CD4-positive, alpha-beta T cell (primary cell): Measurements from ENCODE around the gene DDN. TPM values are rescaled to one million over a fixed set of nuclear protein-coding genes. Genes with fewer than 3 reads are reported as not detected.

Experiments used
- ATAC-seq: fragments of 200-7000 bp; cut with Tn5 transposase; one replicate; pipeline ENCODE4 v1.10.0; 2022; ENCODE audit warnings: mild to moderate bottlenecking; ENCODE audit not compliant: poor library complexity
- CTCF ChIA-PET: fragments of 350-600 bp; sonication (Branson Sonifier 250); formaldehyde crosslinking; loops from one replicate; lab custom pipeline; 2021; ENCODE audit warnings: antibody characterized with exemption, inconsistent platforms; lab: Charles Lee
- POLR2A ChIA-PET: fragments of 350-600 bp; sonication (Branson Sonifier 250); formaldehyde crosslinking; loops from one replicate; lab custom pipeline; 2021; ENCODE audit warnings: antibody characterized with exemption, inconsistent platforms; lab: Charles Lee
- DNase-seq, 14 experiments: peaks; one replicate each; pipeline ENCODE4 v3.0.0-alpha.2; 2013 to 2020; ENCODE audit warnings: mixed read lengths in 2 of 14
- H3K27ac ChIP-seq, 2 donors: one replicate each; pipeline versions ENCODE4 v1.5.1 to v1.7.0; 2013; ENCODE audit warnings: low read length in 2 of 2, low read depth in 1 of 2, mild to moderate bottlenecking in 1 of 2
- H3K27me3 ChIP-seq, 2 experiments: 1 replicate in 1 of 2; 2 replicates in 1 of 2; pipeline versions ENCODE4 v1.6.1 to v1.7.0; 2013; ENCODE audit warnings: low read length in 2 of 2, control low read depth in 1 of 2, mild to moderate bottlenecking in 1 of 2, moderate library complexity in 1 of 2; ENCODE audit not compliant: insufficient read depth in 2 of 2, control insufficient read depth in 1 of 2
- H3K36me3 ChIP-seq: one replicate; pipeline ENCODE4 v1.6.1; 2013; ENCODE audit warnings: low read length, control low read depth; ENCODE audit not compliant: insufficient read depth
- H3K4me1 ChIP-seq: one replicate; pipeline ENCODE4 v1.6.1; 2013; ENCODE audit warnings: low read length, control low read depth; ENCODE audit not compliant: insufficient read depth
- H3K4me3 ChIP-seq: one replicate; pipeline ENCODE4 v1.5.1; 2013; ENCODE audit warnings: mild to moderate bottlenecking, low read length, moderate library complexity
- H3K9me3 ChIP-seq, 2 experiments: 1 replicate in 1 of 2; 2 replicates in 1 of 2; pipeline versions ENCODE4 v1.6.1 to v1.7.0; 2013; ENCODE audit warnings: low read length in 2 of 2, mild to moderate bottlenecking in 2 of 2, control low read depth in 1 of 2, moderate library complexity in 1 of 2; ENCODE audit not compliant: control insufficient read depth in 1 of 2, insufficient read depth in 1 of 2
- H3K27ac Mint-ChIP-seq: one replicate; pipeline ENCODE4 v1.8.0; 2020; ENCODE audit warnings: mixed read lengths
- H3K27me3 Mint-ChIP-seq: one replicate; pipeline ENCODE4 v1.8.0; 2021; ENCODE audit warnings: mixed read lengths
- H3K36me3 Mint-ChIP-seq: one replicate; pipeline ENCODE4 v1.8.0; 2021; ENCODE audit warnings: low read depth, mixed read lengths
- H3K4me1 Mint-ChIP-seq: one replicate; pipeline ENCODE4 v1.8.0; 2021; ENCODE audit warnings: low read depth, mixed read lengths
- H3K4me3 Mint-ChIP-seq: one replicate; pipeline ENCODE4 v1.8.0; 2020; ENCODE audit warnings: mild to moderate bottlenecking, mixed read lengths
- H3K9me3 Mint-ChIP-seq: one replicate; pipeline ENCODE4 v1.8.0; 2020; ENCODE audit warnings: mixed read lengths
- CTCF ChIP-seq: fragments of 200-600 bp; IDR thresholded peaks from one replicate; pipeline ENCODE4 v1.8.0; 2022; ENCODE audit warnings: antibody characterized with exemption, mild to moderate bottlenecking
- intact Hi-C, 2 experiments: fragments of 100-400 bp; cut with DNase I in 1 of 2; cut with micrococcal nuclease in 1 of 2; formaldehyde crosslinking; loops; one replicate each; pipeline versions ENCODE4 v1.15.1 to v1.9.0; 2023 to 2025; cut with DNase I, micrococcal nuclease
- total RNA-seq, 174 experiments: library from RNA in 2 of 174; stranded (reverse) in 2 of 174; gene quantifications; one replicate each; pipeline ENCODE4 v1.2.3 and lab custom pipeline; 2021 to 2026

DDN gene
- total RNA-seq, 2 experiments from 2014 or later: 0.30 to 0.47 TPM

- Mint-ChIP-seq H3K27ac (no peak overlapping the region), H3K36me3 (no peaks in the 10 kb centered on the region), H3K27me3 (peaks cover 81% of the 10 kb centered on the region), H3K9me3 (no peaks in the 10 kb centered on the region), H3K4me1 (peaks cover 40% of the 10 kb centered on the region), H3K4me3 (no peak overlapping the region)
- TF ChIP-seq CTCF: peak; percentile 69
- ChIA-PET POLR2A (no interaction called here), CTCF (interaction anchor here (0.7 to 6.6 kb wide), 4 partner anchors 14 to 65 kb away, joined by 3 to 62 read pairs (median 4); no protein-coding TSS in a partner anchor)
- H3K4me1 ChIP-seq: peaks cover 67% of the 10 kb centered on the region
- ATAC-seq (no peak), DNase-seq (peak in 6 of 14 experiments; percentile 32 to 63 (median 54))
- H3K9me3 ChIP-seq: peaks cover 0 to 11% of the 10 kb centered on the region in 2 experiments
- no peak overlapping the region for H3K27ac ChIP-seq
- intact Hi-C loops: no loop called here
- peaks cover 55 to 66% of the 10 kb centered on the region in 2 experiments for H3K27me3 ChIP-seq
- H3K4me3 ChIP-seq: no peak overlapping the region
- H3K36me3 ChIP-seq: no peaks in the 10 kb centered on the region
Measured at GRCh38 chr12:48973941-48974673, 25.1 kb downstream of the DDN start.

GRCh38 chr12:48973531-48973930 lies 25.6 kb downstream of the DDN start:
- intact Hi-C loops: no loop called here
- Mint-ChIP-seq H3K4me1 (peaks cover 37% of the 10 kb centered on the region), H3K9me3 (no peaks in the 10 kb centered on the region), H3K4me3 (no peak overlapping the region), H3K36me3 (no peaks in the 10 kb centered on the region), H3K27ac (no peak overlapping the region), H3K27me3 (peaks cover 76% of the 10 kb centered on the region)
- Histone ChIP-seq H3K27ac (no peak overlapping the region), H3K9me3 (peaks cover 0 to 11% of the 10 kb centered on the region in 2 experiments), H3K36me3 (no peaks in the 10 kb centered on the region), H3K4me1 (peaks cover 64% of the 10 kb centered on the region), H3K27me3 (peaks cover 49 to 61% of the 10 kb centered on the region in 2 experiments), H3K4me3 (no peak overlapping the region)
- POLR2A ChIA-PET: no interaction called here
- no peak for TF ChIP-seq CTCF
- no peak for ATAC-seq
- CTCF ChIA-PET: interaction anchor here (0.6 to 1.3 kb wide), 4 partner anchors 15 to 1553 kb away, joined by 3 to 5 read pairs (median 4); no protein-coding TSS in a partner anchor
- DNase-seq: peak in 1 of 14 experiments; percentile 27

- ChIA-PET CTCF (interaction anchor here (0.6 to 1.3 kb wide), 3 partner anchors 16 to 1552 kb away, joined by 3 to 5 read pairs (median 4); no protein-coding TSS in a partner anchor), POLR2A (no interaction called here)
- Histone ChIP-seq H3K27ac (no peak overlapping the region), H3K9me3 (peaks cover 0 to 11% of the 10 kb centered on the region in 2 experiments), H3K27me3 (peaks cover 48 to 57% of the 10 kb centered on the region in 2 experiments), H3K4me1 (peaks cover 58% of the 10 kb centered on the region), H3K36me3 (no peaks in the 10 kb centered on the region), H3K4me3 (no peak overlapping the region)
- no peak for DNase-seq
- no peak overlapping the region for H3K4me3 Mint-ChIP-seq
- H3K27ac Mint-ChIP-seq: no peak overlapping the region
- intact Hi-C loops: no loop called here
- no peak for TF ChIP-seq CTCF
- H3K9me3 Mint-ChIP-seq: no peaks in the 10 kb centered on the region
- ATAC-seq: no peak
- H3K27me3 Mint-ChIP-seq: peaks cover 75% of the 10 kb centered on the region
- no peaks in the 10 kb centered on the region for H3K36me3 Mint-ChIP-seq
- H3K4me1 Mint-ChIP-seq: peaks cover 36% of the 10 kb centered on the region
Measured at GRCh38 chr12:48972952-48973483, 26.2 kb downstream of the DDN start.
